ENCODE measurements around the gene C1QTNF3.
A peak's percentile ranks its signal among the peaks of the same experiment; 100 is the strongest.

Gene C1QTNF3

GRCh38 chr5:33992864-33993263 is 50.1 kb downstream of the C1QTNF3 start:
- DNase-seq = no peak

- no peak for DNase-seq
Observed at GRCh38 chr5:33985447-33985846, 57.6 kb downstream of the C1QTNF3 start.

- DNase-seq = no peak
Observed at GRCh38 chr5:33984671-33985124, 58.3 kb downstream of the C1QTNF3 start, which contains the start of gene SLC45A2. Gene SLC45A2 (minus strand): TSS chr5:33984693. CDS start chr5:33984583, 110 bp downstream.

GRCh38 chr5:33984178-33984577 is 58.8 kb downstream of the C1QTNF3 start:
- DNase-seq = no peak

GRCh38 chr5:33981408-33982162 is 61.4 kb downstream of the C1QTNF3 start:
- DNase-seq = no peak

GRCh38 chr5:33980030-33980429 is 63.0 kb downstream of the C1QTNF3 start:
- DNase-seq = no peak

- no peak for DNase-seq
Observed at GRCh38 chr5:33978306-33978705, 64.7 kb downstream of the C1QTNF3 start.

- DNase-seq = no peak
Observed at GRCh38 chr5:33976307-33976706, 66.7 kb downstream of the C1QTNF3 start.

GRCh38 chr5:33975852-33976251 is 67.2 kb downstream of the C1QTNF3 start:
- no peak for DNase-seq

GRCh38 chr5:33973271-33973670 is 69.7 kb downstream of the C1QTNF3 start:
- DNase-seq = no peak

GRCh38 chr5:33969572-33970452 is 73.2 kb downstream of the C1QTNF3 start:
- peak; percentile 3 for DNase-seq

- DNase-seq = no peak
Observed at GRCh38 chr5:33968211-33969005, 74.6 kb downstream of the C1QTNF3 start.
